GM12878 (cell line): ENCODE results near the gene MOB2. TPM values are rescaled to one million over a fixed set of nuclear protein-coding genes. Genes with fewer than 3 reads are reported as not detected.
A peak's percentile ranks its signal among the peaks of the same experiment; 100 is the strongest.

Experiments used
- ATAC-seq: fragments of 200-7000 bp; cut with Tn5 transposase; 3 replicates; pipeline ENCODE4 v1.9.1; 2020; ENCODE audit warnings: mild to moderate bottlenecking, moderate library complexity
- BruUV-seq: library from RNA; stranded (reverse); fragments of 400-500 nt; replicated peaks from 2 replicates; lab custom pipeline; 2021; lab: Mats Ljungman, UMichigan
- CTCF ChIA-PET: fragments of 300-600 bp; sonication (Branson Sonifier 250); formaldehyde crosslinking; extraction: SDS; loops from one replicate; lab custom pipeline; 2021; ENCODE audit warnings: inconsistent platforms; lab: Yijun Ruan, JAX
- POLR2A ChIA-PET: fragments of 350-600 bp; formaldehyde crosslinking; extraction: SDS; loops from one replicate; lab custom pipeline; 2021; ENCODE audit warnings: inconsistent platforms; lab: Charles Lee
- RAD21 ChIA-PET: fragments of 300-600 bp; sonication (Branson Sonifier 250); formaldehyde crosslinking; loops from one replicate; lab custom pipeline; 2023; ENCODE audit warnings: antibody characterized with exemption; ENCODE audit not compliant: unreplicated experiment; lab: Charles Lee
- SMC1A ChIA-PET: fragments of 300-600 bp; sonication (Branson Sonifier 250); formaldehyde crosslinking; loops from one replicate; lab custom pipeline; 2023; ENCODE audit not compliant: unreplicated experiment, uncharacterized antibody; lab: Charles Lee
- DNase-seq: peaks from one replicate; pipeline ENCODE4 v3.0.0-alpha.2; 2011; ENCODE audit warnings: low read depth, low spot score
- FAIRE-seq: peaks from 3 replicates; lab custom pipeline; 2011; peaks lifted over from hg19 to GRCh38; lab: Jason Lieb, UNC
- H2AFZ ChIP-seq: 2 replicates; pipeline ENCODE4 v1.6.0; 2011; ENCODE audit warnings: low read depth, low read length, control low read depth; ENCODE audit not compliant: control insufficient read depth
- H3K27ac ChIP-seq: 2 replicates; pipeline ENCODE4 v1.5.1; 2011; ENCODE audit warnings: control low read depth; ENCODE audit not compliant: control insufficient read depth, insufficient read depth
- H3K27me3 ChIP-seq, 2 experiments: replicated peaks in 1 of 2; 2 replicates each; pipeline versions ENCODE4 v1.6.0 to v1.6.1; 2011; ENCODE audit warnings: low read length in 1 of 2; ENCODE audit not compliant: control insufficient read depth in 2 of 2, insufficient read depth in 2 of 2
- H3K36me3 ChIP-seq, 2 experiments: 2 replicates each; pipeline ENCODE4 v1.5.1; 2011; ENCODE audit warnings: low read length in 1 of 2; ENCODE audit not compliant: control insufficient read depth in 2 of 2, insufficient read depth in 2 of 2
- H3K4me1 ChIP-seq: 2 replicates; pipeline ENCODE4 v1.6.1; 2011; ENCODE audit warnings: mild to moderate bottlenecking, low read length, moderate library complexity, mixed read lengths; ENCODE audit not compliant: control insufficient read depth, insufficient read depth
- H3K4me2 ChIP-seq: 2 replicates; pipeline ENCODE4 v1.6.0; 2011; ENCODE audit warnings: control low read depth; ENCODE audit not compliant: control insufficient read depth, insufficient read depth
- H3K4me3 ChIP-seq: fragments of 200-600 bp; sonication (generic); 2 replicates; pipeline ENCODE4 v1.5.1; 2016
- H3K79me2 ChIP-seq: 2 replicates; pipeline ENCODE4 v1.6.0; 2011; ENCODE audit warnings: low read length; ENCODE audit not compliant: control insufficient read depth, insufficient read depth
- H3K9ac ChIP-seq: 2 replicates; pipeline ENCODE4 v1.8.0; 2011; ENCODE audit warnings: low read length, control low read depth, mixed read lengths; ENCODE audit not compliant: control insufficient read depth, insufficient read depth
- H3K9me3 ChIP-seq: replicated peaks from 3 replicates; pipeline ENCODE4 v1.5.1; 2011; ENCODE audit warnings: mild to moderate bottlenecking, low read length; ENCODE audit not compliant: control insufficient read depth, insufficient read depth
- H4K20me1 ChIP-seq: 2 replicates; pipeline ENCODE4 v1.6.0; 2011; ENCODE audit not compliant: control insufficient read depth, insufficient read depth
- MEF2A ChIP-seq: IDR thresholded peaks from 2 replicates; pipeline ENCODE4 v1.6.1; 2011; ENCODE audit warnings: low read depth, mild to moderate bottlenecking, low read length, moderate library complexity; ENCODE audit not compliant: insufficient read depth
- WGBS: methylation state at CpG from one replicate; pipeline ENCODE4 v1.1.6; 2016; ENCODE audit warnings: low lambda C conversion rate; ENCODE audit not compliant: insufficient replicate concordance, insufficient coverage; ENCODE audit errors: missing lambda C conversion rate; 5-methylcytosine and 5-hydroxymethylcytosine counted together
- in situ Hi-C: fragments of 300-500 bp; cut with MboI; formaldehyde crosslinking; loops from 9 replicates; pipeline ENCODE4 v1.14.3; 2018; ENCODE audit warnings: mixed read lengths
- intact Hi-C: fragments of 100-400 bp; cut with micrococcal nuclease; formaldehyde crosslinking; loops from one replicate; pipeline ENCODE4 v1.14.2; 2022; ENCODE audit not compliant: unreplicated experiment
- polyA plus RNA-seq, 11 experiments: library from polyadenylated mRNA; depleted of rRNA in 4 of 11; unstranded in 6 of 11; stranded (reverse) in 5 of 11; fragments of >200 nt; fragmentation: Nextera tagmentation in 4 of 11; fragmentation: Illumina TruSeq in 1 of 11; extraction: Ambion mirVana in 4 of 11; extraction: Trizol in 1 of 11; gene quantifications; 1 replicate in 1 of 11; 2 replicates in 10 of 11; pipeline versions ENCODE4 v1.2.1 to v1.2.3, GENCODE V29; 2011 to 2016; ENCODE audit warnings: inconsistent platforms in 2 of 11, missing spikeins in 2 of 11, low read depth in 1 of 11
- total RNA-seq, 4 experiments: library from RNA; depleted of rRNA in 3 of 4; stranded (reverse); fragments of >200 nt in 3 of 4; fragmentation: Illumina TruSeq in 1 of 4; extraction: Trizol in 1 of 4; gene quantifications; 2 replicates each; pipeline versions ENCODE4 v1.2.1 to v1.2.3, GENCODE V29; 2013 to 2021
- TF ChIP-seq, protein P1 (sequence below): IDR thresholded peaks from 2 replicates; pipeline ENCODE4 v1.6.1; 2012; ENCODE audit warnings: low read depth, low read length, improper control_type of control experiment
- TF ChIP-seq, protein P2 (sequence below): fragments of 450-650 bp; formaldehyde crosslinking; IDR thresholded peaks from 2 replicates; pipeline ENCODE4 v1.5.0; 2022; ENCODE audit warnings: mild to moderate bottlenecking, missing genetic modification characterization
- TF ChIP-seq, protein P3 (sequence below): fragments of 450-650 bp; IDR thresholded peaks from 2 replicates; pipeline ENCODE4 v1.6.1; 2017; ENCODE audit warnings: mild to moderate bottlenecking, moderate library complexity

Gene MOB2
- total and polyA plus RNA-seq, 10 of the 15 experiments (the other 5 are each of a cell fraction or from before 2014, with no cell fraction given) = 0.10 to 34.6 (median 15.5) TPM

DNA sequence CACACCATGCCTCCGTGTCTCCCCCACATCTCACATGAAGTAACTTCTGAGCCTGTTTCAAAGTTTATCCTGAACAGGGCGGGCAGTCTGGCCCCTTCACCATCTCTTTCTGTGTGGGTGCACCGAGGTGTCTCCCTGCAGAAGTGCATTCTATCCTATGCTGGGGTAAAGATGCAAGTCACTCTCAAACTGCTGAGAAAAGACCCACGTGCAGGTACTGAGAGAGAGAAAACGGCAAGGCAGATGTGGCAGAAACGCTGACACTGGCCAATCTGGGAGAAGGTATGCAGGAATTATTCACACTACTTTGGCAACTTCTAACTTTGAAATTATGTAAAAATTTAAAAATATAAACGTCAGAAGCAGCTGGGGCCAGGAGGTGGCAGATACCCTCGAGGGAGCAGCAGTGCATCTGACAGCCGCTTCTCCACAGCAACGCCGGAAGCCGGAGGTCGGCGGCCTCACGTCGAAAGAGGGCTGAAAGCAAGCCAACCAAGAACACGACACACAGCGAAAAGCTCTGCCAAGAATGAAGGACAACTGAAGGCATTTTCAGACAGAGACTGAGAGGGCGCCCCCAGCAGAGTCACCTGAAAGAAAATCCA lies 34.2 kb upstream of the MOB2 start:
- ATAC-seq (peak; percentile 53), DNase-seq (no peak)
- Histone ChIP-seq H3K9ac (no peak overlapping the region), H4K20me1 (no peaks in the 10 kb centered on the region), H3K9me3 (no peaks in the 10 kb centered on the region)
- 87% methylated on average over 19 of the region's 19 CpGs for WGBS
- intact Hi-C loops = no loop called here
- SMC1A ChIA-PET = interaction anchor here (1.2 to 1.8 kb wide), 2 partner anchors 54 to 56 kb away, joined by 3 to 8 read pairs; no protein-coding TSS in a partner anchor
- TF ChIP-seq, protein P1, sequence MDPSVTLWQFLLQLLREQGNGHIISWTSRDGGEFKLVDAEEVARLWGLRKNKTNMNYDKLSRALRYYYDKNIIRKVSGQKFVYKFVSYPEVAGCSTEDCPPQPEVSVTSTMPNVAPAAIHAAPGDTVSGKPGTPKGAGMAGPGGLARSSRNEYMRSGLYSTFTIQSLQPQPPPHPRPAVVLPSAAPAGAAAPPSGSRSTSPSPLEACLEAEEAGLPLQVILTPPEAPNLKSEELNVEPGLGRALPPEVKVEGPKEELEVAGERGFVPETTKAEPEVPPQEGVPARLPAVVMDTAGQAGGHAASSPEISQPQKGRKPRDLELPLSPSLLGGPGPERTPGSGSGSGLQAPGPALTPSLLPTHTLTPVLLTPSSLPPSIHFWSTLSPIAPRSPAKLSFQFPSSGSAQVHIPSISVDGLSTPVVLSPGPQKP = 0 out of 2 replicates have a peak, but pooled peaks have one; percentile 6
- TF ChIP-seq, protein P2, sequence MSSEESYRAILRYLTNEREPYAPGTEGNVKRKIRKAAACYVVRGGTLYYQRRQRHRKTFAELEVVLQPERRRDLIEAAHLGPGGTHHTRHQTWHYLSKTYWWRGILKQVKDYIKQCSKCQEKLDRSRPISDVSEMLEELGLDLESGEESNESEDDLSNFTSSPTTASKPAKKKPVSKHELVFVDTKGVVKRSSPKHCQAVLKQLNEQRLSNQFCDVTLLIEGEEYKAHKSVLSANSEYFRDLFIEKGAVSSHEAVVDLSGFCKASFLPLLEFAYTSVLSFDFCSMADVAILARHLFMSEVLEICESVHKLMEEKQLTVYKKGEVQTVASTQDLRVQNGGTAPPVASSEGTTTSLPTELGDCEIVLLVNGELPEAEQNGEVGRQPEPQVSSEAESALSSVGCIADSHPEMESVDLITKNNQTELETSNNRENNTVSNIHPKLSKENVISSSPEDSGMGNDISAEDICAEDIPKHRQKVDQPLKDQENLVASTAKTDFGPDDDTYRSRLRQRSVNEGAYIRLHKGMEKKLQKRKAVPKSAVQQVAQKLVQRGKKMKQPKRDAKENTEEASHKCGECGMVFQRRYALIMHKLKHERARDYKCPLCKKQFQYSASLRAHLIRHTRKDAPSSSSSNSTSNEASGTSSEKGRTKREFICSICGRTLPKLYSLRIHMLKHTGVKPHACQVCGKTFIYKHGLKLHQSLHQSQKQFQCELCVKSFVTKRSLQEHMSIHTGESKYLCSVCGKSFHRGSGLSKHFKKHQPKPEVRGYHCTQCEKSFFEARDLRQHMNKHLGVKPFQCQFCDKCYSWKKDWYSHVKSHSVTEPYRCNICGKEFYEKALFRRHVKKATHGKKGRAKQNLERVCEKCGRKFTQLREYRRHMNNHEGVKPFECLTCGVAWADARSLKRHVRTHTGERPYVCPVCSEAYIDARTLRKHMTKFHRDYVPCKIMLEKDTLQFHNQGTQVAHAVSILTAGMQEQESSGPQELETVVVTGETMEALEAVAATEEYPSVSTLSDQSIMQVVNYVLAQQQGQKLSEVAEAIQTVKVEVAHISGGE (CRISPR knock-in tag) = no peak
- TF ChIP-seq MEF2A = no peak
- TF ChIP-seq, protein P3, sequence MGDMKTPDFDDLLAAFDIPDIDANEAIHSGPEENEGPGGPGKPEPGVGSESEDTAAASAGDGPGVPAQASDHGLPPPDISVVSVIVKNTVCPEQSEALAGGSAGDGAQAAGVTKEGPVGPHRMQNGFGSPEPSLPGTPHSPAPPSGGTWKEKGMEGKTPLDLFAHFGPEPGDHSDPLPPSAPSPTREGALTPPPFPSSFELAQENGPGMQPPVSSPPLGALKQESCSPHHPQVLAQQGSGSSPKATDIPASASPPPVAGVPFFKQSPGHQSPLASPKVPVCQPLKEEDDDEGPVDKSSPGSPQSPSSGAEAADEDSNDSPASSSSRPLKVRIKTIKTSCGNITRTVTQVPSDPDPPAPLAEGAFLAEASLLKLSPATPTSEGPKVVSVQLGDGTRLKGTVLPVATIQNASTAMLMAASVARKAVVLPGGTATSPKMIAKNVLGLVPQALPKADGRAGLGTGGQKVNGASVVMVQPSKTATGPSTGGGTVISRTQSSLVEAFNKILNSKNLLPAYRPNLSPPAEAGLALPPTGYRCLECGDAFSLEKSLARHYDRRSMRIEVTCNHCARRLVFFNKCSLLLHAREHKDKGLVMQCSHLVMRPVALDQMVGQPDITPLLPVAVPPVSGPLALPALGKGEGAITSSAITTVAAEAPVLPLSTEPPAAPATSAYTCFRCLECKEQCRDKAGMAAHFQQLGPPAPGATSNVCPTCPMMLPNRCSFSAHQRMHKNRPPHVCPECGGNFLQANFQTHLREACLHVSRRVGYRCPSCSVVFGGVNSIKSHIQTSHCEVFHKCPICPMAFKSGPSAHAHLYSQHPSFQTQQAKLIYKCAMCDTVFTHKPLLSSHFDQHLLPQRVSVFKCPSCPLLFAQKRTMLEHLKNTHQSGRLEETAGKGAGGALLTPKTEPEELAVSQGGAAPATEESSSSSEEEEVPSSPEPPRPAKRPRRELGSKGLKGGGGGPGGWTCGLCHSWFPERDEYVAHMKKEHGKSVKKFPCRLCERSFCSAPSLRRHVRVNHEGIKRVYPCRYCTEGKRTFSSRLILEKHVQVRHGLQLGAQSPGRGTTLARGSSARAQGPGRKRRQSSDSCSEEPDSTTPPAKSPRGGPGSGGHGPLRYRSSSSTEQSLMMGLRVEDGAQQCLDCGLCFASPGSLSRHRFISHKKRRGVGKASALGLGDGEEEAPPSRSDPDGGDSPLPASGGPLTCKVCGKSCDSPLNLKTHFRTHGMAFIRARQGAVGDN = peak; percentile 77
- TF ChIP-seq, all 136 proteins: peak for 2
- Histone ChIP-seq H3K79me2 (peaks cover 4% of the 10 kb centered on the region), H3K4me1 (peaks cover 10% of the 10 kb centered on the region), H3K27ac (no peak overlapping the region; the same call in 1 of the 2 replicates), H3K27me3 (no peaks in the 10 kb centered on the region), H3K4me2 (0 out of 2 replicates have a peak overlapping the region, but pooled peaks have one; percentile 28), H3K36me3 (peaks cover 0 to 1% of the 10 kb centered on the region in 2 experiments; a peak in 1 of 4 replicates), H2AFZ (no peak overlapping the region), H3K4me3 (no peak overlapping the region)
- CTCF ChIA-PET = interaction anchor here (0.7 to 2.0 kb wide), 3 partner anchors 28 to 57 kb away, joined by 3 to 9 read pairs (median 5); no protein-coding TSS in a partner anchor
- RAD21 ChIA-PET = interaction anchor here (0.6 to 2.1 kb wide), 2 partner anchors 53 to 87 kb away, joined by 3 to 11 read pairs; no protein-coding TSS in a partner anchor
- in situ Hi-C loops = no loop called here
- POLR2A ChIA-PET = interaction anchor here (0.9 to 1.8 kb wide), 2 partner anchors 15 to 16 kb away, joined by 3 to 6 read pairs; no protein-coding TSS in a partner anchor
- FAIRE-seq = no peak
- BruUV-seq = no TSS peak
